Endothelial cell of umbilical vein (primary cell): Measurements from ENCODE around the gene USHBP1. TPM values are rescaled to one million over a fixed set of nuclear protein-coding genes. Genes with fewer than 3 reads are reported as not detected.

Experiments
- BruUV-seq: library from RNA; stranded (reverse); fragments of 400-500 nt; replicated peaks from 2 replicates; lab custom pipeline; 2021; lab: Mats Ljungman, UMichigan
- CTCF ChIA-PET: fragments of 300-600, 350-600 bp; sonication (Branson Sonifier 250); formaldehyde crosslinking; loops from one replicate; lab custom pipeline; 2021; ENCODE audit warnings: antibody characterized with exemption, inconsistent platforms; lab: Charles Lee
- POLR2A ChIA-PET: fragments of 300-600, 350-600 bp; sonication (Branson Sonifier 250); formaldehyde crosslinking; loops from one replicate; lab custom pipeline; 2021; ENCODE audit warnings: antibody characterized with exemption, inconsistent platforms; lab: Charles Lee
- DNase-seq: peaks from one replicate; pipeline ENCODE4 v3.0.0-alpha.2; 2011; ENCODE audit warnings: low read depth, low spot score
- FAIRE-seq: peaks from 2 replicates; lab custom pipeline; 2011; peaks lifted over from hg19 to GRCh38; lab: Jason Lieb, UNC
- H2AFZ ChIP-seq: 2 replicates; pipeline ENCODE4 v1.6.0; 2012; ENCODE audit warnings: low read depth, low read length, control low read depth, inconsistent platforms
- H3K27ac ChIP-seq: 2 replicates; pipeline ENCODE4 v1.5.1; 2011; ENCODE audit warnings: low read depth, mild to moderate bottlenecking, control low read depth, low read length, moderate library complexity; ENCODE audit not compliant: insufficient read depth
- H3K27me3 ChIP-seq, 2 experiments: 2 replicates each; pipeline versions ENCODE4 v1.6.0 to v1.6.1; 2011; ENCODE audit warnings: low read length in 2 of 2, mixed read lengths in 1 of 2; ENCODE audit not compliant: control insufficient read depth in 2 of 2, insufficient read depth in 2 of 2
- H3K36me3 ChIP-seq, 2 experiments: 2 replicates in 1 of 2; 3 replicates in 1 of 2; pipeline ENCODE4 v1.5.1; 2011; ENCODE audit warnings: low read length in 2 of 2, mild to moderate bottlenecking in 1 of 2, moderate library complexity in 1 of 2; ENCODE audit not compliant: control insufficient read depth in 2 of 2, insufficient read depth in 2 of 2; ENCODE audit errors: extremely low read depth in 1 of 2
- H3K4me1 ChIP-seq: 3 replicates; pipeline ENCODE4 v1.5.1; 2011; ENCODE audit warnings: mild to moderate bottlenecking, low read length; ENCODE audit not compliant: control insufficient read depth, insufficient read depth; ENCODE audit errors: extremely low read depth
- H3K4me2 ChIP-seq: 2 replicates; pipeline ENCODE4 v1.6.1; 2011; ENCODE audit warnings: low read length, control low read depth, mixed read lengths; ENCODE audit not compliant: insufficient read depth
- H3K4me3 ChIP-seq, 3 experiments: fragments of 200-600 bp in 1 of 3; sonication (generic), shearing (Covaris generic) in 1 of 3; replicated peaks in 1 of 3; 2 replicates each; pipeline ENCODE4 v1.5.1; 2011 to 2016; ENCODE audit warnings: control low read depth in 3 of 3, low read length in 3 of 3, mild to moderate bottlenecking in 2 of 3, inconsistent platforms in 1 of 3, low read depth in 1 of 3, moderate library complexity in 1 of 3; ENCODE audit not compliant: insufficient read depth in 1 of 3
- H3K79me2 ChIP-seq: 2 replicates; pipeline ENCODE4 v1.6.0; 2012; ENCODE audit warnings: low read length, inconsistent platforms; ENCODE audit not compliant: control insufficient read depth, insufficient read depth
- H3K9ac ChIP-seq: replicated peaks from 2 replicates; pipeline ENCODE3; 2011; ENCODE audit warnings: low read length, control low read depth; ENCODE audit not compliant: insufficient read depth; ENCODE audit errors: extremely low read depth
- H3K9me1 ChIP-seq: replicated peaks from 3 replicates; pipeline ENCODE4 v1.6.0; 2011; ENCODE audit warnings: mild to moderate bottlenecking, low read length; ENCODE audit not compliant: control insufficient read depth, insufficient read depth; ENCODE audit errors: extremely low read depth
- H3K9me3 ChIP-seq: replicated peaks from 2 replicates; pipeline ENCODE4 v1.5.1; 2012; ENCODE audit warnings: low read length, inconsistent platforms; ENCODE audit not compliant: control insufficient read depth, insufficient read depth
- H4K20me1 ChIP-seq: replicated peaks from 2 replicates; pipeline ENCODE3; 2011; ENCODE audit warnings: mild to moderate bottlenecking, low read length; ENCODE audit not compliant: control insufficient read depth, insufficient read depth; ENCODE audit errors: extremely low read depth
- EZH2 ChIP-seq: IDR thresholded peaks from 2 replicates; pipeline ENCODE4 v1.6.1; 2012; ENCODE audit warnings: borderline replicate concordance, low read depth, mild to moderate bottlenecking, moderate library complexity, low read length, inconsistent platforms; ENCODE audit not compliant: severe bottlenecking
- FOS ChIP-seq: IDR thresholded peaks from 2 replicates; pipeline ENCODE4 v1.6.1; 2011; ENCODE audit warnings: mild to moderate bottlenecking, low read length, moderate library complexity, borderline replicate concordance; ENCODE audit not compliant: insufficient read depth
- GATA2 ChIP-seq: IDR thresholded peaks from 2 replicates; pipeline ENCODE4 v1.7.0; 2011; ENCODE audit warnings: low read depth, mild to moderate bottlenecking, moderate library complexity, mixed read lengths, low read length; ENCODE audit not compliant: insufficient read length, insufficient read depth
- JUN ChIP-seq: IDR thresholded peaks from 2 replicates; pipeline ENCODE4 v1.6.1; 2011; ENCODE audit warnings: borderline replicate concordance, low read depth; ENCODE audit not compliant: insufficient read length, insufficient read depth
- MAX ChIP-seq: IDR thresholded peaks from 2 replicates; pipeline ENCODE4 v1.6.1; 2011; ENCODE audit not compliant: insufficient read depth, insufficient read length
- MYC ChIP-seq: IDR thresholded peaks from one replicate; pipeline ENCODE4 v1.6.1; 2011; ENCODE audit warnings: mild to moderate bottlenecking, low read depth, low read length
- POLR2A ChIP-seq: IDR thresholded peaks from 2 replicates; pipeline ENCODE4 v1.6.1; 2012; ENCODE audit warnings: low read depth, mild to moderate bottlenecking, control low read depth, low read length
- POLR2AphosphoS5 ChIP-seq: IDR thresholded peaks from 2 replicates; pipeline ENCODE4 v1.6.1; 2012; ENCODE audit warnings: low read depth, mild to moderate bottlenecking, control low read depth, low read length, moderate library complexity; ENCODE audit not compliant: insufficient read depth
- dilution Hi-C: fragments of 300-500 bp; cut with MboI; formaldehyde crosslinking; loops from one replicate; pipeline ENCODE4 v1.15.0; 2019; ENCODE audit warnings: low sequenced_read_pairs; ENCODE audit not compliant: extremely low pct_ligation_motif_present
- intact Hi-C: fragments of 100-400 bp; cut with micrococcal nuclease; formaldehyde crosslinking; loops from one replicate; pipeline ENCODE4 v1.10.0; 2022
- polyA plus RNA-seq, 4 experiments: library from polyadenylated mRNA; depleted of rRNA in 3 of 4; stranded (reverse) in 3 of 4; unstranded in 1 of 4; fragments of >200 nt; gene quantifications; 2 replicates each; pipeline versions ENCODE4 v1.2.1 to v1.2.3, GENCODE V29; 2011 to 2012; ENCODE audit warnings: missing spikeins in 1 of 4
- total RNA-seq: library from RNA; stranded (reverse); gene quantifications from 2 replicates; pipeline ENCODE4 v1.2.3, GENCODE V29; 2021
- TF ChIP-seq, protein P1 (sequence below), 2 donors: IDR thresholded peaks; 1 replicate in 1 of 2; 2 replicates in 1 of 2; pipeline ENCODE4 v1.5.1; 2011; ENCODE audit warnings: low read length in 2 of 2, mild to moderate bottlenecking in 2 of 2, moderate library complexity in 2 of 2, control low read depth in 1 of 2, inconsistent platforms in 1 of 2, low read depth in 1 of 2; ENCODE audit not compliant: insufficient read depth in 1 of 2; ENCODE audit errors: extremely low read depth in 1 of 2

The USHBP1 gene
- total and polyA plus RNA-seq, 2 donors (not counting 3 experiments of a cell fraction or from before 2014, with no cell fraction given), result 14.8 to 20.4 TPM

DNA sequence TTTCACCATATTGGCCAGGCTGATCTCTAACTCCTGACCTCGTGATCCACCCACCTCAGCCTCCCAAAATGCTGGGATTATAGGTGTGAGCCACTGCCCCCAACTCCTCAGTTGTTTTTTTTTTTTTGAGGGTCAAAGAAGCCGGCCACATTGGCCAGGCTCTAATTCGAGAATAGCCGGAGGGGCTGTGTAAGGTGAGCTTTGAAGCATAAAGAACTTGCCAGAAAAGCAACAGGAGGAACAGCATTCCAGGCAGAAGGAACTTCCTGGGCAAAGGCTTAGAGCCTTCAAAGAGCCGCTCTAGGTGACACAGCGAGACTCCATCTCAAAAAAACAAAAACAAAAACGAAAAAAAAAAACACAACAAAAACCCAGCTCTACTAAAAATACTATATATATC lies 1.5 kb upstream of the USHBP1 start:
- DNase-seq (no peak), FAIRE-seq (no peak)
- Histone ChIP-seq H3K9ac (no peak overlapping the region), H3K4me1 (peaks cover 18% of the 10 kb centered on the region), H4K20me1 (no peaks in the 10 kb centered on the region), H3K9me3 (no peaks in the 10 kb centered on the region), H3K79me2 (peaks cover 14% of the 10 kb centered on the region), H2AFZ (no peak overlapping the region), H3K27ac (no peak overlapping the region), H3K4me3 (no peak overlapping the region), H3K27me3 (no peaks in the 10 kb centered on the region), H3K4me2 (no peak overlapping the region), H3K9me1 (no peaks in the 10 kb centered on the region), H3K36me3 (peaks cover under 1 to 3% of the 10 kb centered on the region in 2 experiments)
- ChIA-PET POLR2A (interaction anchor here (0.6 kb wide), 1 partner anchor 15 kb away, joined by 11 read pairs; no protein-coding TSS in a partner anchor), CTCF (interaction anchor here (1.5 to 2.7 kb wide), 2 partner anchors 8 to 16 kb away, joined by 8 to 15 read pairs; partner anchors contain the start of gene ANKLE1)
- no peak for TF ChIP-seq GATA2
- no peak for TF ChIP-seq EZH2
- no peak for TF ChIP-seq JUN
- no peak for TF ChIP-seq MAX
- TF ChIP-seq, protein P1, sequence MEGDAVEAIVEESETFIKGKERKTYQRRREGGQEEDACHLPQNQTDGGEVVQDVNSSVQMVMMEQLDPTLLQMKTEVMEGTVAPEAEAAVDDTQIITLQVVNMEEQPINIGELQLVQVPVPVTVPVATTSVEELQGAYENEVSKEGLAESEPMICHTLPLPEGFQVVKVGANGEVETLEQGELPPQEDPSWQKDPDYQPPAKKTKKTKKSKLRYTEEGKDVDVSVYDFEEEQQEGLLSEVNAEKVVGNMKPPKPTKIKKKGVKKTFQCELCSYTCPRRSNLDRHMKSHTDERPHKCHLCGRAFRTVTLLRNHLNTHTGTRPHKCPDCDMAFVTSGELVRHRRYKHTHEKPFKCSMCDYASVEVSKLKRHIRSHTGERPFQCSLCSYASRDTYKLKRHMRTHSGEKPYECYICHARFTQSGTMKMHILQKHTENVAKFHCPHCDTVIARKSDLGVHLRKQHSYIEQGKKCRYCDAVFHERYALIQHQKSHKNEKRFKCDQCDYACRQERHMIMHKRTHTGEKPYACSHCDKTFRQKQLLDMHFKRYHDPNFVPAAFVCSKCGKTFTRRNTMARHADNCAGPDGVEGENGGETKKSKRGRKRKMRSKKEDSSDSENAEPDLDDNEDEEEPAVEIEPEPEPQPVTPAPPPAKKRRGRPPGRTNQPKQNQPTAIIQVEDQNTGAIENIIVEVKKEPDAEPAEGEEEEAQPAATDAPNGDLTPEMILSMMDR (IDR thresholded peaks at IDR 0.05; ENCODE audit: extremely low read depth in 1 of 2, insufficient read depth in 1 of 2, low read depth in 1 of 2, low read length in 2 of 2), result no peak
- TF ChIP-seq FOS, result no peak
- no peak for TF ChIP-seq POLR2A
- TF ChIP-seq POLR2AphosphoS5, result no peak
- TF ChIP-seq MYC, result no peak
- intact Hi-C loops (loop anchor here (2.0 kb wide), 3 partner anchors 31 to 369 kb away; partner anchors contain the start of gene OCEL1), dilution Hi-C loops (no loop called here)
- BruUV-seq, result no TSS peak
